DMS79 treated with DMSO at 0.1 percent for 48 hours (cell line): ENCODE measurements around the gene MESP2.
"Not testable (repeated sequence)": the region's sequence is repeated elsewhere in the genome, so short reads cannot be mapped to it uniquely, and the experiment has no call there.

Experiments
- DNase-seq: peaks from one replicate; lab custom pipeline; 2025; lab: John Stamatoyannopoulos, UW

MESP2 gene

DNA sequence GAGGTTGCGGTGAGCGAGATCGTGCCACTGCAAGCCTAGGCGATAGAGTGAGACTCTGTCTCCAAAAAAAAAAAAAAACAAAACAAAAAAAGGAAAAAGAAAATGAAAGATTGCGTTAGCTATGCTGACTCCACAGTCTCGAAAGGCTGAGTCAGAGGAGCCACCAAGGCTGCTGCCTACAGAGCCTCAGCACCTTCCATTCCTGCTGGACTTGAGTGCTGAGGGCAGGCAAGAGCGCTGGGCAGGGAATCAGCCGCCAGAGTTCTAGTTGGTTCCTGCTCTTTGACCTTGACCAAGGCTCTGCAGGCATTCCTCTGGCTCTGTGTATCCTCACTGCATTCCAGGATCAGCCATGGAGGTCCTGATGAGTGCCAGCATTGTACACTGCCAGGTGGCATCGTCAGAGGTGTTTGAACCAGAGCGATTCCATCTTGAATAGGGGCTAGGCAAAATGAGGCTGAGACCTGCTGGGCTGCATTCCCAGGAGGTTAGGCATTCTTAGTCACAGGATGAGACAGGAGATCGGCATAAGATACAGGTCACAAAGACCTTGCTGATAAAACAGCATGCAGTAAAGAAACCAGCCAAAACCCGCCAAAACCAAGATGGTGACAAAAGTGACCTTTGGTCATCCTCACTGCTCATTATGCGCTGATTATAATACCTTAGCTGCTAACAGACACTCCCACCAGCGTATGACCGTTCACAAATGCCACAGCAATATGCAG, 5.9 kb downstream of the MESP2 start:
- DNase-seq = no peak

DNA sequence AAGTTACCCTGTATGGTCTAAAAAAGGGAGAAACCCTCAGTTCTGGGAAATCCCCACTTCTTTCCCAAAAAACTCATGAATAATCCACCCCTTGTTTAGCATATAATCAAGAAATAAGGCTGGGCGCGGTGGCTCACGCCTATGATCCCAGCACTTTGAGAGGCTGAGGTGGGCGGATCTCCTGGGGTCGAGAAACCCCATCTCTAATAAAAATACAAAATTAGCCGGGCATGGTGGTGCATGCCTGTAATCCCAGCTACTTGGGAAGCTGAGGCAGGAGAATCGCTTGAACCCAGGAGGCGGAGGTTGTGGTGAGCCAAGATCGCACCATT, 6.5 kb downstream of the MESP2 start:
- not testable (repeated sequence) for DNase-seq

- no peak for DNase-seq
These were observed 7.2 kb downstream of the MESP2 start for GRCh38 chr15:89783111-89783860.

- DNase-seq = no peak
These were observed 7.9 kb downstream of the MESP2 start for GRCh38 chr15:89783861-89784685.

- no peak for DNase-seq
These were observed 8.5 kb downstream of the MESP2 start for GRCh38 chr15:89784686-89784960.

GRCh38 chr15:89785064-89785773, 9.1 kb downstream of the MESP2 start:
- no peak for DNase-seq

- no peak for DNase-seq
These were observed 9.6 kb downstream of the MESP2 start for GRCh38 chr15:89785774-89786140.

- DNase-seq = no peak
These were observed 11.8 kb downstream of the MESP2 start for GRCh38 chr15:89787944-89788343.

GRCh38 chr15:89788585-89788984, 12.5 kb downstream of the MESP2 start:
- not testable (repeated sequence) for DNase-seq

- no peak for DNase-seq
These were observed 14.1 kb downstream of the MESP2 start for GRCh38 chr15:89790206-89790605.

- DNase-seq = no peak
These were observed 14.5 kb downstream of the MESP2 start for GRCh38 chr15:89790661-89791060.

- DNase-seq = no peak
These were observed 16.1 kb downstream of the MESP2 start for GRCh38 chr15:89792106-89792805.

DNA sequence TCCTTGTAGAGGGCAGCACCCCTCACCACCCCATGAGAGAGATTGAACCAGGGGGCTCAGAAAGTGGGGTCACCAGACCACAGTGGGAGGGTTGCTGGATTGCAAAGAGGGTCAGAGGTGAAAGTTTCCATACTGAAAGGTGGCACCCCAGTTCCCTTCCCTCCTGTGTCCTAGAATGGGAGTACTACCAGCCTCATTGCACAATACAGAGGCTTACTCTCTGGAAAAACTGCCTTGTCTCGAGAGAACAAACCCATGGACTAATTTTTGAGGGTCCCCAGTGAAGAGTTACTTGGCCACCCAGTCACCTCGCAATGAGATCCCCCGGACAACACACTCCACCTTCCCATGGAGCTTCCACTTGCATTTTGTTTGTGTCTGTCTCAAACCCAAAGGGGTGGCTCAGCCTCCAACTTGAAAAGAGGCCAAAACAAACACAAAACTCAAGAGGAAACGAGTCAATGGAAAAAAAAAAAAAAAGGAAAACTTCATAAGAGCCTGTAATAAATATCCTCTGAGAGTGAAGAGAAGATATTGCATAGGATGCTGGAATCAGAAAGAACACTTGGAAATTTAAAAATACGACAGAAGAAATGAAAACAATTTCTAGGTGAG, 18.6 kb downstream of the MESP2 start:
- DNase-seq = peak; percentile 14

DNA sequence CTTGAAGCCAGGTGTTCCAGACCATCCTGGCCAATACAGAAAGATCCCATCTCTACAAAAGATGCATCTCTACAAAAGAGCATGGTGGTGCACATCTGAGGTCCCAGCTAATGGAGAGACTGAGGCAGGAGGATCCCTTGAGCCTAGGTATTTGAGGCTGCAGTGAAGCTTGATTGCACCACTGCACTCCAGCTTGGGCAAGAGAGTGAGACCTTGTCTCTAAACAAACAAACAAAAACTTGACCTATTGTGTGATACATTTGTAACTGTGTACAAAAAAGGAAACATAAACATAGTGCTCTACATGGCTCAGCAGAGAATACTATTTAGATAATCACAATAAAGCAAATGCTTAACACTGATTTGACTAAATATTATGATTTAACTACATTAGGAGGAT, 19.9 kb downstream of the MESP2 start:
- DNase-seq = no peak

DNA sequence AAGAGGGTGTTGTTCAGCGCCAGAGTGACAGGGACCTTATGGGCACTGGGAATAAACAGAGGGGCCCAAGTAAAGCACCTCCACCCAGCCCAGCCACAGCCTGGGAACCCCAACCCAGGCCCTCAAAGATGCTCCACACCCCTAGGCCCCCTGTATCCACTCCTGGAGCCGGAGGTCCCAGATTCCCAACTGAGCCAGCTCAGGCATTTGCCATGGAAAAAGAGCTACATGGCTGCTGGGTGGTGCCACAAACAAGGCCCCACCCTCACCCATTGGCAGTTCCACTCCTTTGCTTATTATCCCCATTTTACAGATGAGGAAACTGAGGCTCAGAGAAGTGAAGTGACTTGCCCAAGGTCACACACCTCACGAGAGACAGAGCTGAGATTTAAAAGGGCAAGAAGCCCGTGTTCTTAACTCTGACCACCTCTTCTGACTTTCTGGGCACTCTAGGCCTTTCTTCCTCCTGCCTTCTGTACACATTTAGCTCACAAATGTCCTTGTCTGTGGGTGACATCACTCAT, 21.6 kb downstream of the MESP2 start:
- DNase-seq = no peak

DNA sequence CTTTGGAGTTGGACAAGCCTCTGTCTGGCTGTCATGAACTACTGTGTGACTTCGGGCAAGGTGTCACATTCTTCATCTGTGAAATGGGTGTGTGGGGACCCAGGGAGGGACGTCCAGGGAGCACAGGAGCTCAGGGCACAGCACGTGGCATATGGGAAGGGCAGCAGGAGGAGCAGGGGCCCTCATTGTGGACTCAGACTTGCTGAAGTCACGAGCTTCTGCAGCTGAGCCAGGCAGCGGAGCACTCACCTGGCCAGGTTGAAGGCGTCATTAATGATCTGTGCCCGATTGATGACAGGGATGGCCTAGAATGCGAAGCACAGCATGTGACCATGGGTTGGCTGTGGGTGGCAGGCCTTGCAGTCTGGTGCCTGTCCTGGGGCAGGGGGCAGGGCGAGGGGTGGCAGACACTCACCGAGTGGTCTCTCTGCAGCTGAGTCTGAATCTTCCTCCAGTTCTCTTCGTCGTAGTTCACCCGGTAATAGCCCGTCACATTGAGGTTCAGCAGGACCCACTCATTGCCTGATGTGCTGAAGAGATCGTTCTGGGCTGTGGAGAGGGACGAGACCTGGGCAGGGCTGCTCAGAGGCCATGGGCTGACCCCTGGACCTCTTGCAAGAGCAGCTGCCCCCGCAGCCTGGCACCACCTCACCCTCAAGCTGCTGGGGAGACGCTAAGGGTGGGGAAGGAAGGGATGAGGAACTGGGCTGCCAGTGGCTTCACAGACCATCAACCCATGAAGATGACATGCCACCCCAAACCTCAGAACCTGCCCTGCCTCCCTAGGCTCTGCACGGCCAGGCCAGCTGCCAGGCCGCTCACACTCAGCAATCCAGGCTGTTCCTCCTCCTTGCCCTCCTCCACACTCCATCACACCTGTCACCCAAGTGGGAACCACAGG, 23.1 kb downstream of the MESP2 start:
- no peak for DNase-seq

- DNase-seq = no peak
These were observed 23.9 kb downstream of the MESP2 start for GRCh38 chr15:89799918-89800498.

GRCh38 chr15:89801471-89802195, 25.5 kb downstream of the MESP2 start:
- DNase-seq = no peak
